Hindlimb muscle (tissue), 1 donor: ENCODE measurements around the gene FKBP1A. TPM values are rescaled to one million over a fixed set of nuclear protein-coding genes. Genes with fewer than 3 reads are reported as not detected.
"Not testable (repeated sequence)": the region's sequence is repeated elsewhere in the genome, so short reads cannot be mapped to it uniquely, and the experiment has no call there.

Source experiments
- DNase-seq: peaks from one replicate; pipeline ENCODE4 v3.0.0-alpha.2; 2013
- polyA plus RNA-seq: library from polyadenylated mRNA; unstranded; fragments of 120-200 nt; gene quantifications from one replicate; pipeline ENCODE4 v1.2.1, GENCODE V29; 2013; ENCODE audit not compliant: insufficient read length

The FKBP1A gene
- polyA plus RNA-seq, 1 donor: 257 TPM

DNA sequence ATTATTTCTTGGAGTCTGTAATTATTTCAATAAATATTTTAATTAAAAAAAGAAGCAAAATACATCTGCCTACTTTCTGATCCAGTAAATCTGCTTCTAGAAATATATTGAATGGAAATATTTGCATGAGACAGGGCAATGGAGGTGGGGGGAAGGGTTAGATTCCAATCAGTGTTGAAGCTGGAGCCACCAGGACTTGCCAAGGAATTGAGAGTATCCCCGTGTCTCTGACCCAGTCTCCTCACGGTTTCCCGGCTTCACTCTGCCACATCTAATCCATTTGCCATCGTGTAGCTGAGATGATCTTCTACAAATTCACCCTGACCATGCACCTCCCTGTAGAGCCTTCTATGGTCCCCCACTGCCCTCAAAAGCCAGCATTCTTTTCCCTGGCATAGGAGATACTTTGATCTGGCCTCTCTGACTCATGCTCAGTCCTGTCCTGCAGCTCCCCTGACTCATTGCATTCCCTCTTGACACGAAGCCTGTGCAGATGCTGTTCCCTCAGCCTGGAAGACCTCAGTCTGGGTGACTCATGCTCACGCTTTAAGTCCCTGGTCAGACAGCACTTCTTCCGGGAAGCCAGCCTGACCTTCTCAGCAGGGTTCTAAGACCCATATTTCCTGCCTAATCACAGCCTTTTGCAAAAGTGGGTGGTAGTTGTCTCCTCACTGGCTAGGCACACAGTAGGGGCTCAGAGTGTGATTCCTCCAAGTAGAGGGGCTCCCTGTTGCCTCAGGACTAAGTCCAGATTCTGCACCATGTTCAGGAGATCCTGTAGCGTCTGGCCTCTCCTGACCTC, 23.0 kb upstream of the FKBP1A start:
- no peak for DNase-seq

DNA sequence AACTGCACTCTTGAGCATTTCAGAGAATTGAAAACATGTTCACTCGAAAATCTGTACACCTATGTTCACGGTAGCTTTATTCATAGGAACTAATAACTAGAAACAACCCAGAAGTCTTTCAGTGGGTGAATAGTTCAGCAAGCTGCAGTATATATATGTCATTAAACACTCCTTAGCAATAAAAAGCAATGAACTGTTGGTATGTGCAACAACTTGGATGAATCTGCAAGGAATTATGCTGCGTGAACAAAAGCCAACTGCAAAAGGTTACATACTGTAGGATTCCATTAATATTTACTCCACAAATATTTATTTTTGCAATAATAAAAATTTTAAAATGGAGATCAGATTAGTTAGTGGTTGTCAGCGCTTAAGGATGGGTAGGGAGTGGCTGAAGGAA, 22.1 kb upstream of the FKBP1A start:
- no peak for DNase-seq

DNA sequence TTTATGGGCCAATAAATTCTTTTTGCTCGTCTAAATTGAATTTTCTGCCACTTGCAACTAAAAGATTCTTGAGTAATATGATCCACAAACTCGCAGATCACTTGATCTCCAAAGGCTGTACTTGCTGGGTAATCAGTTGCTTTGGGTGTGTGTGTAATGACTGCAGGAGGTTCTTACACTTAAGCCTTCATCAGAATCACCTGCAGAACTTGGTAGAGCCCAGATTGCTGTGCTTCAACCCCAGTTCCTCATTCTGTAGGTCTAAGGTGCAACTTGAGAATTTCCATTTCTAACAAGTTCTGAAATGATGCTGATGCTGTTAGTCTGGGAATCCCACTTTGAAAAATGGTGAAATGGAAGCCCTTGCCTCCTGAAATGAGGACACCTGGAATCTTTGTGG, 12.9 kb upstream of the FKBP1A start:
- no peak for DNase-seq

DNA sequence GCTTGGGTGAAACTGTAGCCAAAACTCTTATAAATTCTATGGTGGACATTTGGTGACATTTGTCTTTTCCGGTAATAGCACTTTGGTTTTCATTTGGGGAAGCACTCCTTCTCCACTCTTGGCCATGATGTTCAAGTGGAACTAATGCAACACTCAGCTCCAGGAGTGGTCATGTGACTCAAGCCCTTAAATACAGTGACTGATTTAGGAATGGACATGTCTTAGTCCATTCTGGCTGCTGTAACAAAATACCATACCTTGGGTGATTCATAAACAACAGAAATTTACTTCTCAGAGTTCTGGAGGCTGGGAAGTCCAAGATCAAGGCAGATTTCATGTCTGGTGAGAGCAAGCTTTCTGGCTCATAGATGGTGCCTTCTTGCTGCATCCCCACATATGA, 10.8 kb upstream of the FKBP1A start:
- no peak for DNase-seq

DNA sequence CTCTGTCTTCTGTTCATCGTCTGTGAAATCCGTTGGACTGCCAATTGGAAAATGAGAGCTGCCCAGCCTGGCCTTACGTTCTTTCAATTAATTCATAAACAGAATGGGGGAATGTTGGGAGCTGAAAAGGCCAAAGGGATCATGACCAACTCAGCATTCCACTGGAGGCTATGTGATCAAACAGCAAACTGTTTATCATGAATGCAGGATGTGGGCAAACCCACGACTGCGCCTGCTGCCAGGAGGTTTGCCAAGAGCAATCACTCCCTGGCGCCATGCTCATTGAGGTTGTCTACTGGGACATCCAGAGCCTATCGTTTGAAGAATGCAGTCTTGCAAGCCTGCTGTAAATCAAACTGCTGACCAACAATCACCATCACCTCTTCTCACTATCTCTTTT, 9.3 kb upstream of the FKBP1A start:
- DNase-seq: no peak

DNA sequence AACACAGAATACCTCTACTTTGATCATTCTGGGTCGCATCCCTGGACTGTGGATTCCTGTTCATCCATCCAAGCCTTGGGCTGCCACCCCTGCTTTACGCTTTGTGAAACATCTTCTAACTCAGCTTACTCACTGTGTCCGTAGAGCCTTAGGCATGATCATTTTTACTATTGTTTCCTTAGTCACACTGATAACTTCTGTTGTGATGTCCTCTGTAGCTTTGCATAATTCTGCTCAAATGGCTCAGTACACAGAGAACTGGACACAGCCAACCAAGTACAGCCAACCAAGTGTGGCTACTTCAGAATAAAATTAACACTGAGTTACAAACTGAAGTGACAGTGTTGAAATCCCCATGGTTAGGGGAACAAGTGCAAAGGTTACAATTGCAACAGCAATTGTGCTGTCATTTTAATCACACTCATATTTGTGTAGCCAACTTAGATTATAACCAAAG, 8.6 kb upstream of the FKBP1A start:
- no peak for DNase-seq

DNA sequence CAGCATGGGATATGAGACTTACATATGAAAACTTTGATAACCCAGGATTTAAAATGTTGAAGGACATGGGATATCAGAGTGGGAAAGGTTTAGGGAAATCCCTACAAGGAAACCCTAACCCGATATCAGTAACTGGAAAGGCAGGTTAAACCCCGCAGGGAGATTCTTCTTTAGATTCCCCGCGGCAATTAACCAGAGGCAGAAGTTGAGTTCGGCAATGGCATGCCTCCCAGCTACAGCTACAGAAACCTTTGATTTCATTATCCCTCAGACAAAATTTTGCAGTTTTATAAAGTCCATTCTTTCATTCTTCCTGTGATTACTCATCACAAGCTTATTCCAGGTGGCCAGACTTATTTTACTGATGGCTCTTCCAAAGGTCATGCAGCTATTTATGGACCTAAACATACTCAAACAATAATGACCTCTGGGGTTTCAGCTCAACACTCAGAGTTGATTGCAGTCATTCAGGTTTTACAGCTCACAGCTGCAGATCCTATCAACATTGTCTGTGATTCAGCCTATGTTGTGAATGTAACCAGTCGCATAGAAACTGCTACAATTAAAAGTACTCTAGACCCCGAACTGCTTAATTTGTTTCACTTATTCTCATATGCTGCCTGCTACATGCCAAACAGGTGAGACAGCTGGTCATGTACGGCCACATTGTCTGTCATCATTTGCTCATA, 7.0 kb upstream of the FKBP1A start:
- DNase-seq: not testable (repeated sequence)

DNA sequence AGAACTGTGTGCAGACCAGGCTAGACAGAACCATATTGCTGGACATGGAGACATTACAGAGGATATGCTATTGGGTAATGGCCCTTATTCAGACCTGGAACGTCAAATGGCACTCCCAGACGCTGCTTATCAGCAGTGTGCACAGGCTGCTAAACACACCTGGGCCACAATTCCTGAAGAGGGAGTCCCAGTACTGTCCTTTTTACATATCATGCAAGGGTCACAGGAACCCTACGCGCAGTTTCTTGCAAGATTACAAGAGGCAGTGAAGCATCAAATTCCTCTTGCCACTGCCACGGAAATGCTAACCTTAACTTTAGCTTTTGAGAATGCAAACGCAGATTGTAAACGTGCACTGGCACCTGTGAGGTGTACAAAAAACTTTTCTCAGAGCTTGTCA, 5.3 kb upstream of the FKBP1A start:
- DNase-seq: not testable (repeated sequence)

DNA sequence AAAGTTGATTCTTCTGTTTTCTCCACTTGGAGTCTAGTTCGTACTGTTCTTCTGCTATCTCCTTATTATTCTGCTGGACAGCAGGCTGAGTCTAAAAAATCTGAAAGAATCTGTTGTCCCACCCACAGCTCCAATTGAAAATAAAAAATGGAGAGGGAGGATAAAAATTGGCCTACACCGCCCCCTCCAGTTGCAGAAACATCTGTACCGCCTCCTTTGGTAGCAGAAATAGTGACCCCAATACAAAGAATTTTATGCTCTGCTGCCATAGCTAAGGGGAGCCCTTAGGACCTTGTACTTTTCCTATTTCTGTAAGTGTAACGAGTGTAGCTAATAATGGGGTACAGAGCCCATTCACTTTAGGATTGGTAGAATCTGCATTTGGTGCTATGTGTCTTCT, 4.9 kb upstream of the FKBP1A start:
- DNase-seq: no peak

DNA sequence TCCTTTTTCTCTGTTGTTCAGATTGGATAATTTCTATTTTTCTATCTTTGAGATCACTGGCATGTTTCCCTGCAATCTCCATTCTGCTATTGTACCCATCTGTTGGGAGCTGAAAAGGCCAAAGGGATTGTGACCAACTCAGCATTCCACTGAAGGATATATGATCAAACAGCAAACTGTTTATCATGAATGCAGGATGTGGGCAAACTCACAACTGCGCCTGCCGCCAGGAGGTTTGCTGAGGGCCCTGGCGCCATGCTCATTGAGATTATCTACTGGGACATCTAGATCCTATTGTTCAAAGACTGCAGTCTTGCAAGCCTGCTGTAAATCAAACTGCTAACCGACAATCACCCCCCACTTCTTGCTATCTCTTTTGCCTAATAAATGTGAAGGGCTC, 3.8 kb upstream of the FKBP1A start:
- no peak for DNase-seq

DNA sequence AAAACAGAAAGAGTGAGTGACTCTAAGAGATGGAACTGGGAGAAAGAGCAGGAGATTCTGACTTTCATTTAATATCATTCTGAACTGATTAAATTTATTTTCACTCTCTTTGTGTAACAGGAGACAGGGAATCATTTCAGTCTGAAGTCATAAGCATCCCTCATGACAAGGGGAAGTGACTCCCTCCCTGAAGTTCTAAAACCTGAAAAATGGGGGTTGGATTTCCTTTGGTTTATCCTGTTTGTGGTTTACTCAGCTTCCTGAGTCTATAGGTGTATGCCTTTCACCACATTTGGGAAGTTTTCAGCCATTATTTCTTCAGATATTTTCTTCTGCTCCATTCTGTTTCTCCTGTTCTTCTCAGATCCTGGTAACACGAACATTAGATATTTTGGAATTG, 3.4 kb upstream of the FKBP1A start:
- no peak for DNase-seq

DNA sequence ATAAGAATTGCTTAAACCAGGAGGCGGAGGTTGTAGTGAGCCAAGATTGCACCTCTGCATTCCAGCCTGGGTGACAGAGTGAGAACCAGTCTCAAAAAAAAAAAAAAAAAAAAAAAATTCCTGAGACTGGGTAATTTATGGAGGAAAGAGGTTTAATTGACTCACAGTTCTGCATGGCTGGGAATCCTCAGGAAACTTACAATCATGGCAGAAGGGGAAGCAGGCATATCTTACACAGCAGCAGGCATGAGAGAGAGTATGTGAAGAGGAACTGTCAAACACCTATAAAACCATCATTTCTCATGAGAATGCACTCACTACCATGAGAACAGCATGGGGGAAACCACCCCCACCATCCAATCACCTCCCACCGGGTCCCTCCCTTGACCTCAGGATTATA, 1.8 kb upstream of the FKBP1A start:
- no peak for DNase-seq

DNA sequence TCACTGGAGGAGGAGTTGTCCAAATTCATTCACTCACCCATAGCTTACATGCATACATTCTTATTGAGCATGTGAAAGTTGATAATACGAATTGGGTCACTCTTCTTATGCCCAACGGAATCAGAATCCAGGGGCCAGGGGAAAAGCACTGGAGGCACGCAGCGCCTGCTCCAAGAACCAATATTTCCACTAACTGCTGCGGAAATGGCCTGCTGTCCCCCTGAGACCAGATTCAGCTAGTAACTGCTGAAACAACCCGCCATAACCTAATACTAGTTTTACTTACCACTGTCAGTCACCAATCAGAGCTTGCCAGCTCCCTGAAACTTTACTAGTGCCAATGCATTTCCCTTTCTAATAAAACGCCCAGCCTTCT, 641 bp upstream of the FKBP1A start:
- DNase-seq: no peak

DNA sequence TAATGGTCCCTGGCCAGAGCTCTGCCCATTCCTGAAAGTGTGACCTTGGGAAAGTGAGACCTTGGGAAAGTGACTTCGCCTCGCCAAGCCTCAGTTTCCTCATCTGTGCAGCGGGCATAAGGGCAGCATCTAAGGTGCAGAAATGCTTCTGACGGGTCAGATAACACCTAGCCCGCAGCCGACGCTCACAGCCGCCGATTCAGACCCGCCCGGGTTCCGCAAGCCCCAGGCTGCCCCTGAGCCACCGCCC, 486 bp downstream of the FKBP1A start:
- no peak for DNase-seq

DNA sequence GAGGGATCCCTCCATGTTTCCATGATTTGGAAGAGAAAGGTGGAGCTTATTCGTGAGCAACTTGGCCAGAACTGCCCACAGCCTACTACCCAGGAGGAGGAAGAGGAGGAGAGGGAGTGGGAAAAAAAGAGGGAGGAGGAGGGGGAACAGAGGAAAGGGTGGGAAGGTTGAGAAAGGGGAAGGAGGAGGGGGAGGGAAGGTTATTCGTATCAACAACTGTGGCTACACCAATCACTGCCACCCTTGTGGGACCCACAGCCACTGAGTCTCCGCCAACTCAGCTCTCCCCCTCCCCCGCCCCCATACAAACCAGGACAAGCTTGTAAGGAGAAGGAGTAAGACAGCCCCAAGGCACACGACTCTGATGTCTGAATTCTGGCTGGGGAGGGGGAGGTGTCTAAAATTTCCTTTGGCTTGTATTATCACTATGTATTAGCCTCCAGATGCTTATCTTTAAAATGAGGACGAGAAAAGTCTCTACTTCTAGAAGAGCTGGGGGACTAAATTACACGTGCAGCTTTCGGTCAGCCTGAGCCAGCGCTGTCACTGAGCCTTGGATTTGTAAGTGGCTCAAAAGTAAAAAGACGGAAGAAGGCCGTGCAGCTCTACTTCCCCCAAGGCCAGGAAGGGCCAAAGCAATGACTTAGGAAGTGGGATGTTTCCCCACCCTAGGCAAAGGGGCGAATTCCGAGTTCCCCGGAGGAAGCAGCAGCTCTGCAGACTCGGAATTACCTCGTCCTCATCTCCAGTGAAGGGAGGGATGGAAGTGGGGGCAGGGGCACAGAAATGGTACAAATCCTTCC, 1.0 kb downstream of the FKBP1A start:
- DNase-seq: no peak

DNA sequence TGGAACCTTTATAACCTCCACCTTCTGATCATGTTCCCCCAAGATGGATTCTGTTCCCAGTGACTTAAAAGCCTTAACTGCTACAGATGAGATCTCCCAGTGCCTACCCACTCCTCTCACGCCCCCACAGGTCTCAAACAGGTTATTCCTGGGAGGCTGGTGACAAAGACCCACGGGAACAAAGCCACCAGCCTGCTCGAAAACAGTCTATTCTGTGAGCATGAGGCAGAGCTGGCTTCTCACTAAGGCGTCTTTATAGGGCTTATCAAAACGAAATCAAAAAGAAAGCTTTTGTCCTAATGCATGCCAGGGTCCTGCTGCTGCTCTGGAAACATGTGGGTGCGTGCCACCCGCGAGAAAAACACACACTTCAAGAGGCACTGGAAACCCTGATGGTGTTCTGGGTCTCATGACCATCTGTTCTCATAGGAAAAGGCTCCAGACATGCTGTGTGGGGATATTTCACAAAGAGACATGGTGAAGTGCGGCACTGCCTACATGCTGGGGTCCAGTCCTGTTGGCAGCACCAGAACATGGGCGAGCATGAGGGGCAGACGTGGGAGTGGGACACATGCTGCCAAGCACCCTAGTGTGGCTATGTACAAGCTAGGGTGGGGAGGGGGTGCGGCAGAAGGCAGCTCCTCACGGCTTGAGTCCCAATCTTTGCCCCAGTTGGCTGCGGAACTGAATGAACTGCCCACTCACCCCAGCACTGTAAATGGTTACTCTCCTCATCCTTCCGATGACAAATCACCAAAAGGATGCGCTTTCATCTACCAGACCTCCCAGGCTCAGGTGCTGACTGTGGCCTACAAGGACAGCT, 2.1 kb downstream of the FKBP1A start:
- no peak for DNase-seq

DNA sequence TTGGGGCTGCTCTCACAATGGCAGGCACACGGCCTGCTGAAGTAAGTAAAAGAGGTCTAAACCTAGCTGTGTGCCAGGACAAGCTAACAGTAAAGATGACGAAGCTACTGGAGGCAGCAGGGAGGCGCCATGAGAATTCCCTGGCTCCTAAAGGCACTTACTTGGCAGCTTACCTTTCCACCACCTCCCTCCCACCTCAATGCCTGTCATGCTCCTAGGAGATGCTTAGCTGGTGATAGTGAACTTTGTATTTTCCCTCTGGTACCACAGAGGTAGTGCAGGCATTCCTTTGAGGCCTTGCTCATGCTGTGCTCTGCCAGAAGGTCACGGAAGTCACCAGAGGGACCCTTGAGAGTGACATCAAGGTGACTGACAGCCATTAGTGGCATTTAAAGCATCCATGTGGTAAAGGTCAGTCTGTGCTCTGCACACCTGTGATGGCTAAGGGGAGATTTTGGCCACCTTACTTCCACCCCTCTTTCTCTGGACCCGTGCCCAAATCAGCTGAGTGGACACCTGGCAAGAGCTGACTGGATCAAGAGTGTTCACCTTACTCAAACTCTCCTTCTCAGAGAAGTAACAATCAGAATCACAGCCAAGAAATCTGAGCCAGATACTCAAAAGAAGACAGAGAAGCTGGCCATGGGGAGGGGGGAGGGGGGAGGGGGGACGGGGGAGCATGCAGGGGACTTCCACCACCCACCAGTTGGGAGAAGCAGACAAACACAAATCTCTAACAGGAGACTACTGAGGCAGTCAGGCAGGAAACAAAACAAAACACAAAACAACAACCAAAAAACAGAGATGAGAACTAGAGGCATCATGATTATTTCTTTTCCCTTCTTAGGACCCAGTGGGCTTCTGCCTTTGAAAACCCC, 2.9 kb downstream of the FKBP1A start:
- DNase-seq: no peak

DNA sequence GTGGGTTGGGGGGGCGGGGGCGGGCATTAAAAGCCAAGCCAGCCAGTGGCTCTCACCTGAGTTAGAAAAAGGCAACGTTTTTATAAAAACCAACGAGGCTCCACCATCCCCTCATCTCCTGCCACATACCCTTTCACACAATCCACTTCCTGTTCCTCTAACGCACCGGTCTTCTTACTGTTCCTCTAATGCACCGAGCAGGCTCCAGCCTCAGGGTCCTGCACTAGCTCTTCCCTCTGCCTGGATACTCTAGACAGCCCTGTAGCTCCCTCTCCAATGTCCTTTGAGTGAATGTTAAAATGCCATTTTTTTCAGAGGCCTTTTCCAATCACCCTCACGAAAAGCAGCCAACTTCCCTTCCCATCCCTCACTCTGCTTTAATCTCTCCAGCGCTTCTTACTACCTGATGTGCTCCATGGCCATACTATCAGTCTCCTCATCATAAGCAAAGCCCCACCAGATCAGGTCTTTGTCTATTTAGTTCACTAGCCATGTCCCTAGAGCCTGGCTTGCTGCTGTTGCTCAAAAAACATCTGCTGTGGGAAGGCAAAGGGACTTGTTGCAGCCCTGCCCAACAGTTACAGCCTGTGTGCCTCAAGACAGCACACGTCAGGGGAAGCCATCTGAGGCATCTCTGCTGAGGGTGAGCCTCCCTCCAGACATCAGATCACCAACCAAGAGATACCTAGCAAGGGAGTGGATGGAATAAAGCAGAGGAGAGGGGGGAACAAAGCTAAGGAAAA, 3.9 kb downstream of the FKBP1A start:
- DNase-seq: no peak

DNA sequence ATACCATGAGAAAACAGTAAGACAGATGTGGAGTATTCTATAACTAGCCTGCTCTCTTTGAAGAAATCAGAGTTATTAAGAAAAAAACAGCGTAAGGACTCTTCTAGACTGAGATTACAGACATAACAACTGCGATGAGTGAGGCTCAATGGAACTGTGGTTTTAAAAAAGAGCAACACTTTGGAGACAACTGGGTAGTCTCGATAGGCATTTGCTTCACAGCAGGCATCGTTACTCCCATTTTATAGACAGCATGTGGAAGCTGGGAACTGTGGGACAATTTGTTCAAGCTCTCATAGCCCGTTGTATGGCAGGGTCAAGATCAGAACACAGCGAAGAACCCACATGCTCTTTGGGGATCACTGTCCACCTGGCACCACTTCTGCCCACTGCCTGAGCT, 4.6 kb downstream of the FKBP1A start:
- DNase-seq: no peak

DNA sequence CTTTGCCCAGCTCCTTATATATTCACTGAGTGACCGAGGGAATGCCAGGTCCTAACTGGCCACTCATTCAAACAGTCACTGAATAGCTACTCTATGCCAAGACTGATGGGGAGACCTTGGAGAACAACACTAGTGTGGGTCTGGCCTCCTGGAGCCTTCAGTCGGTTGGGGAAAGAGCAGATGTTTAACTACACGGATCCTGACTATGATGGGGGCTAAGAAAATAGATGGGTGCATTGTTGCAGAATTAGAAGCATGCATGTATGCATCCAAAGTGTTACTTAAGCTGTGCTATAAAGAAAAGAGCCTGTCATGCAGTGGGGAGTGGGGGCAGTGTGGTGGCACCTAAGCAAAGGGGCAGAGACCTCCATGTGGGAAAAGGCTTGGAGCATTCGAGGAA, 6.5 kb downstream of the FKBP1A start:
- no peak for DNase-seq
